Activated CD4-positive, alpha-beta T cell treated with anti-CD3 and anti-CD28 coated beads, Interleukin-2, amount 10 ng/mL, durations not matched to agents 7 days and 5 days (primary cell): Measurements from ENCODE around the gene KIF16B. TPM values are rescaled to one million over a fixed set of nuclear protein-coding genes. Genes with fewer than 3 reads are reported as not detected.

ENCODE experiments used
- CTCF ChIA-PET: fragments of 350-600 bp; sonication (Branson Sonifier 250); formaldehyde crosslinking; loops from one replicate; lab custom pipeline; 2021; ENCODE audit warnings: antibody characterized with exemption; lab: Charles Lee
- POLR2A ChIA-PET: fragments of 350-600 bp; sonication (Branson Sonifier 250); formaldehyde crosslinking; loops from one replicate; lab custom pipeline; 2021; ENCODE audit warnings: antibody characterized with exemption; lab: Charles Lee
- DNase-seq: peaks from one replicate; pipeline ENCODE4 v3.0.0-alpha.2; 2020
- H3K27ac Mint-ChIP-seq: one replicate; pipeline ENCODE4 v1.8.0; 2021; ENCODE audit warnings: mild to moderate bottlenecking, moderate library complexity, mixed read lengths
- H3K27me3 Mint-ChIP-seq: one replicate; pipeline ENCODE4 v1.8.0; 2021; ENCODE audit warnings: mixed read lengths
- H3K36me3 Mint-ChIP-seq: one replicate; pipeline ENCODE4 v1.8.0; 2021; ENCODE audit warnings: low read depth, mixed read lengths
- H3K4me1 Mint-ChIP-seq: one replicate; pipeline ENCODE4 v1.8.0; 2021; ENCODE audit warnings: mixed read lengths
- H3K4me3 Mint-ChIP-seq: one replicate; pipeline ENCODE4 v1.8.0; 2021; ENCODE audit warnings: mild to moderate bottlenecking, moderate library complexity, mixed read lengths
- H3K9me3 Mint-ChIP-seq: one replicate; pipeline ENCODE4 v1.8.0; 2021; ENCODE audit warnings: mixed read lengths
- total RNA-seq, 2 experiments: library from RNA; stranded (reverse); gene quantifications; one replicate each; pipeline ENCODE4 v1.2.3, GENCODE V29; 2021

Gene KIF16B
- total RNA-seq, 2 experiments from 2014 or later: 9.4 to 10.3 TPM

DNA sequence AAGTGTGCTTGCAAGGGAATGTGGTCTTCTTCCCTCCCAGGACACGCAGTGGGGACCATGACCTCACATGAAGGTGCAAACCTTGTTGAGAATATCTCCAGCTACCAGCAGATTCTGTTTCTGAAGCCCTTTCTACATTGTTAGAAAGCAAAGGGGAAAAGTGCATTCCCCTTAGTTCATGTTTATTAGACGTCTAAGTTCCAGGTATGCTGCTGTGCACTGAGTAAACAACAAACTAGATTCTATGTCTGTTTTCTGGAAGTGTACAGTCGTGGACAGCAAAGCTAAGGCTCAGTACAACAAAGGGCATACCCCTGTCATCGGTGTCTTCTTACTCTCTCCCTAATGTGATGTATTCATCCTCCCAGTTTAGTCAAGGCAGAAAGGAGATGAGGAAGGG, 178.5 kb downstream of the KIF16B start:
- H3K27ac Mint-ChIP-seq: no peak overlapping the region
- no peaks in the 10 kb centered on the region for H3K9me3 Mint-ChIP-seq
- H3K4me1 Mint-ChIP-seq: no peaks in the 10 kb centered on the region
- no peaks in the 10 kb centered on the region for H3K27me3 Mint-ChIP-seq
- POLR2A ChIA-PET: no interaction called here
- CTCF ChIA-PET: interaction anchor here (0.6 kb wide), 1 partner anchor 48 kb away, joined by 3 read pairs; no protein-coding TSS in a partner anchor
- DNase-seq: no peak
- no peaks in the 10 kb centered on the region for H3K36me3 Mint-ChIP-seq
- no peak overlapping the region for H3K4me3 Mint-ChIP-seq

GRCh38 chr20:16393836-16394235, 179.4 kb downstream of the KIF16B start:
- Mint-ChIP-seq H3K4me3 (no peak overlapping the region), H3K27me3 (no peaks in the 10 kb centered on the region), H3K36me3 (no peaks in the 10 kb centered on the region), H3K27ac (no peak overlapping the region), H3K9me3 (no peaks in the 10 kb centered on the region), H3K4me1 (no peaks in the 10 kb centered on the region)
- POLR2A ChIA-PET: no interaction called here
- CTCF ChIA-PET: no interaction called here
- DNase-seq: no peak

GRCh38 chr20:16393297-16393696, 180.0 kb downstream of the KIF16B start:
- H3K4me3 Mint-ChIP-seq: no peak overlapping the region
- no peaks in the 10 kb centered on the region for H3K27me3 Mint-ChIP-seq
- no peak for DNase-seq
- H3K9me3 Mint-ChIP-seq: no peaks in the 10 kb centered on the region
- POLR2A ChIA-PET: no interaction called here
- H3K27ac Mint-ChIP-seq: no peak overlapping the region
- H3K36me3 Mint-ChIP-seq: no peaks in the 10 kb centered on the region
- CTCF ChIA-PET: no interaction called here
- no peaks in the 10 kb centered on the region for H3K4me1 Mint-ChIP-seq

DNA sequence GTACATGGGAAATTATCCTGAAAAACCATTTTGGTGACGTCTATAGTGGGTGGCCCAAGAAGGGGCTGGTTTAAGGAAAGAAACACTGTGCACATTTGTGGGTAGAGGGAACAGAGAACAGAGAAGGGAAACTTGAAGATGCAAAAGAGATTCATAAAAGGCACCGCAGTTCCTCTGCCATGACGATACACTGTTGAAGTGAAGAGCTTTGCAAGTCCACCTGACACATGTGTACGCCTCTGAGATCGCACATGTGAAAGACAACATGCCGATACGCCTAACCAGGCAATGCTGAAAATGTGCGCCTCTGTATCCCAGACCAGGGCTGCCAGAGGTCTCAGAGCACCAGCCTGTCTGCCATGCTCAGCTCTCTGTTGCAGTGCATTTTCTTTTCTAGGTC, 180.9 kb downstream of the KIF16B start:
- no peak for DNase-seq
- Mint-ChIP-seq H3K27me3 (no peaks in the 10 kb centered on the region), H3K4me3 (no peak overlapping the region), H3K27ac (no peak overlapping the region), H3K36me3 (no peaks in the 10 kb centered on the region), H3K4me1 (no peaks in the 10 kb centered on the region), H3K9me3 (no peaks in the 10 kb centered on the region)
- CTCF ChIA-PET: no interaction called here
- POLR2A ChIA-PET: no interaction called here

GRCh38 chr20:16390991-16391390, 182.3 kb downstream of the KIF16B start:
- no peak for DNase-seq
- no peak overlapping the region for H3K27ac Mint-ChIP-seq
- ChIA-PET POLR2A (no interaction called here), CTCF (no interaction called here)
- H3K4me1 Mint-ChIP-seq: no peaks in the 10 kb centered on the region
- H3K9me3 Mint-ChIP-seq: no peaks in the 10 kb centered on the region
- H3K4me3 Mint-ChIP-seq: no peak overlapping the region
- H3K36me3 Mint-ChIP-seq: no peaks in the 10 kb centered on the region
- H3K27me3 Mint-ChIP-seq: no peaks in the 10 kb centered on the region

GRCh38 chr20:16388731-16389130, 184.5 kb downstream of the KIF16B start:
- ChIA-PET POLR2A (no interaction called here), CTCF (no interaction called here)
- no peaks in the 10 kb centered on the region for H3K27me3 Mint-ChIP-seq
- no peaks in the 10 kb centered on the region for H3K4me1 Mint-ChIP-seq
- H3K4me3 Mint-ChIP-seq: no peak overlapping the region
- H3K36me3 Mint-ChIP-seq: no peaks in the 10 kb centered on the region
- DNase-seq: no peak
- no peaks in the 10 kb centered on the region for H3K9me3 Mint-ChIP-seq
- no peak overlapping the region for H3K27ac Mint-ChIP-seq

DNA sequence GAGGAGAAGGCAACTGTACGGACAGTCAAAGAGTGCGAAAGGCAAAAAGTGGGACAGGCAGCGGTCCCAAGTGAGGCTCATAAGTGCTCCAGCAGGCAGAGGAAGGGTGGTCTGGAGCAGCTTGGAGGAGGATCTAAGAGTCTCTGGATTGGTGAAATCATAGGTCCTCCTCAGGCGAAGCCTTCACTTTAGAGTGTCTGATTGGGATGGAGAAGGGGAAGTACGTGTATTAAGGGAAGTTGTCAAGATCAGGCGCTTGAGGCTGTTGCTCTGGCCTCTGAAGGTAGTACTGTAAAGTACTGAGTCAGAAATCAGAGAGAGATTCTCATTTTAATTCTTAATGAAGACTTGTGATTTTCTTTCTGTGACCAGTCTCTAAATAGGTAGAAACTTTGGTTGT, 185.6 kb downstream of the KIF16B start:
- Mint-ChIP-seq H3K27me3 (no peaks in the 10 kb centered on the region), H3K27ac (no peak overlapping the region), H3K4me3 (no peak overlapping the region), H3K4me1 (no peaks in the 10 kb centered on the region), H3K36me3 (no peaks in the 10 kb centered on the region), H3K9me3 (no peaks in the 10 kb centered on the region)
- CTCF ChIA-PET: no interaction called here
- no peak for DNase-seq
- POLR2A ChIA-PET: no interaction called here

- Mint-ChIP-seq H3K4me3 (no peak overlapping the region), H3K4me1 (no peaks in the 10 kb centered on the region), H3K9me3 (no peaks in the 10 kb centered on the region), H3K27me3 (no peaks in the 10 kb centered on the region), H3K27ac (no peak overlapping the region), H3K36me3 (no peaks in the 10 kb centered on the region)
- POLR2A ChIA-PET: no interaction called here
- CTCF ChIA-PET: no interaction called here
- no peak for DNase-seq
These were observed 187.4 kb downstream of the KIF16B start for GRCh38 chr20:16385891-16386290.

DNA sequence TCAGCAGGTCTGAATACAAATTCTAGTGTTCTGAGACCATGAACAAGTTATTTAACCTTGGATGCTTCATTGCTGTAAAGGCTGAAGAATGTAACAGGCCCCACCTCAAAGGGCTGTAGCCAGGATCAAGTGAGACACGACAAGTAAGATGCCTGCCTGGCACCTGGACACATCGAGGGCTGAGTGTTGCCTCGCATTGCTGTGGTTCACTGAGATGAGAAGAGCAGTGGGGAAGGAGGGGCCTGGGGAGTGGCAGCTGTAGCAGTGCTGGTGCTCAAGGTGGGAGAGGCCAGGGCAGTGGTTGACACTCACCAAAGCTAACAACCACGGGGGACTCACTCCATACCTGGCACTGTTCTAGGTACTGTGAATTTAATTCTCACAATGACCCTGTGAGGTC, 187.8 kb downstream of the KIF16B start:
- Mint-ChIP-seq H3K27me3 (no peaks in the 10 kb centered on the region), H3K27ac (no peak overlapping the region), H3K36me3 (no peaks in the 10 kb centered on the region), H3K9me3 (no peaks in the 10 kb centered on the region), H3K4me3 (no peak overlapping the region), H3K4me1 (no peaks in the 10 kb centered on the region)
- ChIA-PET CTCF (no interaction called here), POLR2A (no interaction called here)
- no peak for DNase-seq

- CTCF ChIA-PET: no interaction called here
- no peaks in the 10 kb centered on the region for H3K27me3 Mint-ChIP-seq
- DNase-seq: no peak
- POLR2A ChIA-PET: no interaction called here
- no peak overlapping the region for H3K27ac Mint-ChIP-seq
- no peaks in the 10 kb centered on the region for H3K4me1 Mint-ChIP-seq
- H3K36me3 Mint-ChIP-seq: peaks cover 6% of the 10 kb centered on the region
- H3K4me3 Mint-ChIP-seq: no peak overlapping the region
- no peaks in the 10 kb centered on the region for H3K9me3 Mint-ChIP-seq
These were observed 191.8 kb downstream of the KIF16B start for GRCh38 chr20:16381444-16381843.

GRCh38 chr20:16378712-16379370, 194.4 kb downstream of the KIF16B start:
- Mint-ChIP-seq H3K27ac (no peak overlapping the region), H3K36me3 (peaks cover 6% of the 10 kb centered on the region), H3K9me3 (no peaks in the 10 kb centered on the region), H3K4me1 (no peaks in the 10 kb centered on the region), H3K4me3 (no peak overlapping the region), H3K27me3 (no peaks in the 10 kb centered on the region)
- no peak for DNase-seq
- ChIA-PET POLR2A (no interaction called here), CTCF (interaction anchor here (1.5 kb wide), 1 partner anchor 11 kb away, joined by 3 read pairs; no protein-coding TSS in a partner anchor)

DNA sequence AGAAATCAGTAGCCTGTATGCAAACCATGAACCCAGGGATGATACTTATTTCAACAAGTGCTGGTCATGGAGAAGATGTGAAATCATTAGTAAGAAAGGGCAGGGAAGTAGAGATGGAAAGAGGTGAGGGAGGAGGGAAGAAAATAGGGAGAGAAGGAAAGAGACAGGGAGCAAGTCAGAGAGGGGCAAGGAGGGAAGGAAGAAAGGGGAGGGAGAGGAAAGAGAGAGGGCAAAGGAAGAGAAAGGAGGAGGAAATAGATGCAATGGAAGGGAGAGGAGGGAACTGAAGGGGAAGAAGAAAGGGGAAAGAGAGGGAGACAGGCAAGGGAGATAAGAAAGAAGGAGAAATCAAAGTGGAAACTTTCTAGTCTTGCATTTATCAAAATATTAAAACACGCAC, 195.1 kb downstream of the KIF16B start:
- Mint-ChIP-seq H3K4me1 (no peaks in the 10 kb centered on the region), H3K36me3 (peaks cover 6% of the 10 kb centered on the region), H3K27ac (no peak overlapping the region), H3K4me3 (no peak overlapping the region), H3K9me3 (no peaks in the 10 kb centered on the region), H3K27me3 (no peaks in the 10 kb centered on the region)
- ChIA-PET POLR2A (no interaction called here), CTCF (no interaction called here)
- DNase-seq: no peak

DNA sequence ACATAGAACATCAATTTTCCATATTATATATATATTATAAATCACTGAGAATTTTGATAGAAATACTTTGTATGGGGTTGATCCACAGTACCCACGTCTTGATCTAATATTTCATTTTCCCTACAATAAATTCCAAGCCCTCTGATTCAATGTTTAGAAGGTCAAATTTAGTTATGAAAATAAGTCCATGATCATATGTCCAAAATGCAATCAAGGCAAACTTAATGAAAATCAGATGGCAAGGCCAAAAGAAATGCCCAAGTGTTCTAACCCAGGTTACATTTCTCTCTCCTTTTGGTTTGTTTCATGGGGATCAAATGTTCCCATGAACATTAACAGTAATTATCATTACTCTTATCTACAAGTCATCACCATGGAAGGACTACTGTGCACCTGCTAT, 203.8 kb downstream of the KIF16B start:
- H3K36me3 Mint-ChIP-seq: peaks cover 2% of the 10 kb centered on the region
- H3K9me3 Mint-ChIP-seq: no peaks in the 10 kb centered on the region
- CTCF ChIA-PET: no interaction called here
- no peaks in the 10 kb centered on the region for H3K27me3 Mint-ChIP-seq
- H3K27ac Mint-ChIP-seq: no peak overlapping the region
- no peak overlapping the region for H3K4me3 Mint-ChIP-seq
- no peak for DNase-seq
- no peaks in the 10 kb centered on the region for H3K4me1 Mint-ChIP-seq
- POLR2A ChIA-PET: no interaction called here

GRCh38 chr20:16368645-16369292, 204.5 kb downstream of the KIF16B start:
- Mint-ChIP-seq H3K4me3 (no peak overlapping the region), H3K9me3 (no peaks in the 10 kb centered on the region), H3K27me3 (no peaks in the 10 kb centered on the region), H3K4me1 (no peaks in the 10 kb centered on the region), H3K36me3 (peaks cover 2% of the 10 kb centered on the region), H3K27ac (no peak overlapping the region)
- CTCF ChIA-PET: no interaction called here
- DNase-seq: no peak
- POLR2A ChIA-PET: no interaction called here
